Forelimb muscle (tissue), 1 donor: ENCODE results near the gene C5. TPM values are rescaled to one million over a fixed set of nuclear protein-coding genes. Genes with fewer than 3 reads are reported as not detected.

ENCODE experiments used
- DNase-seq: peaks from one replicate; pipeline ENCODE4 v3.0.0-alpha.2; 2013; ENCODE audit warnings: low read depth
- polyA plus RNA-seq: library from polyadenylated mRNA; unstranded; fragments of 120-200 nt; gene quantifications from one replicate; pipeline ENCODE4 v1.2.1, GENCODE V29; 2013; ENCODE audit not compliant: insufficient read length

The C5 gene
- polyA plus RNA-seq, 1 donor = 6.8 TPM

DNA sequence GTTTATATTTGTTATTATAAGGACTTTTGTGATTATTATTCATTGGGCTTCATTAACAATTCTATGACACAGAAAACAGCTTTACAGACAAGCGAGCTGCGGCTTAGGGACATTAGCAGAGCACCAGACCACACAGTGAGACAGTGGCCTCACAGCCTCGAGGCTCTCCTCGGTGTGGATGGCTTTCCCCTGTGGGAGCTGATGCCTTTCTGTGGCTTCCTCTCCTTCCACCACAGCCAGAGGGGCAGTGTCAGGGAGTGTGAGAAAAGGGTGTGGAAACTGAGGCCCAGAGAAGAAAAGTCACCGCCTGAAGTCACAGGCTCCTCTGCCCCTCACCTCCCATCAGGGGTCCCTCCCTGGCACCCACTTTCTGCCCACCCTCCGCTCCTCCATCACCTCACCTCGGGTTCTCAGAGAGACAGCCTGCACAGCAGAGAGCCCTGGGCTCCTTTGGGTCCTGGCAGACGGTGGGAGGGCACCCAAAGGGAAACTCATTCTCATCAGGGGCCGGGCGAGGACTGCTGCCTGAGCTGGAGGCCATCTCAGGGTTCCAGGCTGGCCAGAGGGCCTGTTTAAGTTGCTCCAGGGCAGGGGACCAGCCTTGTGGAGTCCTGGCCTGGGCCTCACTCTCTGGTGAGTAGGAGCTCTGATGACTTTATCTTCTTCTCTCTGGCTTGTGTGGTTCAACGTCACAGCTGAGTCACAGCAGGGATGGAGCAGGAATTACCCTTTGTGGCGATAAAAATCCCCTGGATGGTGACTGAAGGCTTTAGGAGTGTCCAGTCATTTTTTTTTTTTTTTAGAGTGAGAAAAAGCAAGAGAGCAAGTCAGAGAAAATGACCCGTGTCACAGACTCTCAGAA lies 124.3 kb downstream of the C5 start:
- DNase-seq = no peak

DNA sequence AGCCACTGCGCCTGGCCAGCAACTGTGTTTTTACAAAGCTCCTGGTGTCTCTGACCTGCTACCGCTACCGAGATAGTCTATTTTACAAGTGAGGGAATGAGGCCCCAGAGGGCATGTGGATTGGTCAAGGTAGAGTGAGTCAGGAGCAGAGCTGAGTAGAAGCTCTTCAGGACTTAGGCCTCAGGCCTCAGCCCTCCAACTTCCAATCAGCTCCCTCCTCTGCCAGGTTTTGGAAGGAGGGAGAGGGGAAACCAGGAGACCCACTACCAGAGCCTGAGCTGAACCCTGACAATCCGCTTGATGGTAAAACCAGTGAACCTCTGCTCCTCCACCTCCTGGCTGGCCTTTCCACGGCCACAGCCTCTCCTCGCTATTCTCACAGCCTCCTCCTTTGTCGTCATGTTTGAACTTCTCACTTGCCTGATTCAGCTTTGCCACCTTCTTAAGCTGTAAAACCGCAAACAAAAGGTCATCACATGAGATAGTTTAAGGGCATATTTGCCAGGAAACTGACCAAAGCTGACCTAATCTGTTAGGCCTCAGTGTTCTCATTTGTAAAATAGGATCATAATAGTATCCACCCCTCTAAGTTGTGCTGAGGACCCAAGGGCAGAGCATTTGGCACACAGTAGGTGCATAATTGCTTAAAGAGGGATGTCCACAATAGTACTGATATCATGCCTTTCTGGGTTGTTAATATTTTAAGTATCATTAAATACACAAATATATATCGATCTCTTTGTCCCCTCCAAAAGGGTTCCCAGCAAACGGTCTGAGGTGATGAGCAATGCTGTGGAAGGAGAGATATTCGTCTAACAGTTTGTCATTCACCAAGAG lies 125.2 kb downstream of the C5 start:
- no peak for DNase-seq

DNA sequence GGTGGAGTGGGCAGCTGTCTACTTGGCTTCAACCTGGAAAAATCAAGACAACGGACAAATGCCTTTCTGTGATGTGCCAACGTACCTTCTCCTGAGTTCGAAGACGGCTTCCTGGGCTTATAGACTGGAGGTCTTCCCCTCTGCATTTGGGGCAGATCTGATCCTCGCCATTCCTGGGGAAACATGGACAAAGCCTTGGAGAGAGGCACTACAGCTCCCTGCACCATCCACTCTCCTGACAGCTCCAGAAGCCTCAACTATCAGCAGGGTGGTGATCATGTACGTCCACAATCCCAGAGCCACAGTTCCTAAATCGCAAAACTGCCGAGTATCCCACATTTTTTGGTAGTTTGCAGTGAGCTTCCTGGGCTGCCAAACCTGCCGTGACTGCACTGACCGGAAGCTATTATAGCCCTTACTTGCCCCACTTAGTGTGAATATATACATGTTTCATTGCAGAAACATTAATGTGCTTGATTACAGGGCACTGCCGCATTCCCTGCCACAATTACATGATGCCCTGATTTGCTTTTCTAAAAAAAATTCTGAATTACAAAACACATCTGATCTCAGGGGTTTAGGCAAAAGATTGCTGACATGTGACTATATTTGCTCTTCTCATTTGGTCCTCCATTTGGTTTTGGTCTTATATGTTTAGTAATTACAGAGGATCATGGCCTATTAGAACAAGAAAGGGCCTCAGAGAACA lies 126.3 kb downstream of the C5 start:
- no peak for DNase-seq

- DNase-seq = no peak
Observed at GRCh38 chr9:120922404-120923195, 127.5 kb downstream of the C5 start.

DNA sequence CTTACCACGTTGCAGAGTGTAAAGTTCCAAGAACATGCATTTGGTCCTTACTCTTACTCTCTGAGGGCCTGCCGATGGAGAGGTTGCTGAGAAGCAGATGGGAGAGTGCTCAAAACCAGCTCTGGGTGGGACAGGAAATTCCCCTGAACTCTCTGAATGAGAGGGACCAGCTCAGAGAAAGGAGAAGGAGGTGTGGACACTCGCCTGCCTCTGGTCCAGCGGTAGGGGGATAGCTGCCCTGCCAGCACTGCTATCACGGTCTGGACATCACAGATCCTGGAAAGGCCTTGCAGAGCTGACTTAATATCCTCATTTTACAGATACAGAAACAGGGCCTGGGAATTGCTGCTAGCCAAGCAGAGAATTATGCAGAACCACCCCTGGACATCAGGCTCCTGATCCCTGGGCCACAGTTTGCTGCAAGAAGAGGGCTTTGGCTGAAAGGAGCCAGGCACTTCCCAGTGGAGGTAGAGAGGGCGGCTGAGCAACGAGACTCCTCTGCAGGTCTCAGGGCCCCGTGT lies 128.4 kb downstream of the C5 start:
- DNase-seq = no peak

DNA sequence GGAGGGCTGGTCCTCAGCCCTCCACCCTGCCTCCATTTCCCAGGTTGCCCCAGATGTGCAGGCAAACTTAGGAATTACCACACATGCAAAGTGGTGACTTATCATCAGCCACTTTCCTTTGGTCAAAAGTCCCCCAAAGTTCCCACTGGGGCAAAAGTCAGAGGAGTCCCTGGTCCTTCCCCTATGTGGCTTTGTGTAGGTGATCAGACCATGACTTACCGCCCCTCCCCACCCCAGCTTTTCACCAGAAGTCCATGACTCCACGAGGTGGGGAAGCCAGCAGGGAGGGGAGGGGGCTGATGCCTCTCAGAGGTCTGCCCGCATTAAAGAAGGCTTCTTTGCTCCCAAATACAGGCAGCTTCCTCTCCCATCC lies 129.3 kb downstream of the C5 start:
- DNase-seq = no peak

- no peak for DNase-seq
Observed at GRCh38 chr9:120919843-120920805, 130.0 kb downstream of the C5 start.

DNA sequence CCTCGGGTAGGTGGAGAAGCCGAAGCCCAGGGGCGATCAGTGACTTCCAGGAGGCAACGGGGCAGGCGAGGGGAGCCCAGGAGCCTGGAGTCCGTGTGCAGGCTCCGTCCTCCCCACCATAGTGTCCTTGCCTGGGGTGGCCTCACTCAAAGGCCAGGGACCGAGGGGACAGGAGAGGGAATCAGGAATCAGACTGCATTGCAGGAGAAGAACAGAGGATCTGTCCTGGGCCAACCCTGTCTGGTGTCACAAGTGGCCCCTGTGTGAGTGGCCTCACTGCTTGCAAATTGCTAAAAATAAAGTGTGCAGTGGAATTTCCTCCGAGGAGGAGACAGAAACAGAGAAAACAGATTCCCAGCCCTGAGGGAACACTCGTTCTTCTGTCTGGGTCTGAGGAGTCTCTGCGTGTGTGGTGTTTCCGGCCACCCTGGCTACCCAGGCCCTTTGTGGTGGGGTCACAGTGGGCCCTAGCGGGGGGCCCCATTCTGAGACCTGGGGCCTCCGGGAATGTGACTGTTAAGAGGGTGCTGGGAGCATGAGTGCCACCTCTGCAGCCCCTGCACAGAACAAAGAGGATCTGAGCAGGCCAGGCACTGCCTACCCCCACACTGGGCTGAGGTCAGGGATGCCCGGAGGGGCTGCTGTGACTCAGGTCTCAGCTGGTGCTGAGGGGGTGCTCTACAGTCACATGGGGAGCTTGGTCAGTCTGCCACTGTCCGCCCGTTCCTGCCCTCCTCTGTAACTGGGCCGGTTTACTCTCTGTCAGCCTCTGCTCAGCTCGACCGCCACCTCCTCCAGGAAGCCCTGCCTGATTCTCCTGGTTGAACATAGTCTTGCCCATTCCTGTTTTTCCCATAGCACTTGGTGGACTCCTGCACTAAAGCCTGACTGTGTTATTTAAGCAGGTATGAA lies 130.9 kb downstream of the C5 start:
- no peak for DNase-seq

- DNase-seq = no peak
Observed at GRCh38 chr9:120917929-120918762, 131.9 kb downstream of the C5 start.

DNA sequence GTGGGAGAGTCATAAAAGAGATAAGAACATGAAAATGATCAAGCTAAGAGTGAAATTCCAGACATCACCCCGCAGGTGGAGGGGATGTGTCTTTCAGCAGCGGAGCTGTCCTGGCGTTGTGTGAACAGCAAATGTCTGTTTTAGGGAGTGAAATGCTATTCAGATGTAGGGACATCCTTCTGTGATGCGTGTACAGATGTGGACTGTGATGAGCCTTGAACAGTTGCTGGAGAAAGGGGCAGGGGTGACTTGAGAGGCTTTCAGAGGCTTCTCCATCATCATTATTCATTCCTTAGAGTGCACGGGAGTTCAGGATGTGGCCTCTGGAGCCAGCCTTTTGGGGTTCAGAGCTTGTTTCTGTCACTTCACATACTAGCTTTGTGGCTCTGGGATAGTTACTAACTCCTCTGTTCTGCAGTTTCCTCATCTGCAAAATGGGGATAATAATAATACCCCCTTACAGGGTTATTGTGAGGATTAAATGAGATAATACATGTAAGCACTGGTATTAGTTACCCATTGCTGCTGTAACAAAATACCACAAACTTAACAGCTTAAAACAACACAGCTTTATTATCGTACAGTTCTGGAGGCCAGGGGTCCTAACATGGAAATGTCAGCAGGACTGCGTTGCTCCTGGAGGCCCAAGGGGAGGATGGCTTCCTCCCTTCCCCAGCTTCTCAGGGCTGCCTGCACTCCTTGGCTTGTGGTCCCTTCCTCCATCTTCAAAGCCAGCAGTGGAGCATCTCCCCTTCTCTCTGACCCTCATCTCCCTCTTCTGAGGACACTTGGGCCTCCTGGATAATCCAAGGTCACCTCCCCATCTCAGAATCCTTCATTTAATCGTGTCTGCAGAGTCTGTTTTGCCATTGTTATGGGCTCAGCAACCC lies 132.8 kb downstream of the C5 start:
- DNase-seq = no peak

GRCh38 chr9:120916588-120916987 lies 133.5 kb downstream of the C5 start:
- DNase-seq = no peak

DNA sequence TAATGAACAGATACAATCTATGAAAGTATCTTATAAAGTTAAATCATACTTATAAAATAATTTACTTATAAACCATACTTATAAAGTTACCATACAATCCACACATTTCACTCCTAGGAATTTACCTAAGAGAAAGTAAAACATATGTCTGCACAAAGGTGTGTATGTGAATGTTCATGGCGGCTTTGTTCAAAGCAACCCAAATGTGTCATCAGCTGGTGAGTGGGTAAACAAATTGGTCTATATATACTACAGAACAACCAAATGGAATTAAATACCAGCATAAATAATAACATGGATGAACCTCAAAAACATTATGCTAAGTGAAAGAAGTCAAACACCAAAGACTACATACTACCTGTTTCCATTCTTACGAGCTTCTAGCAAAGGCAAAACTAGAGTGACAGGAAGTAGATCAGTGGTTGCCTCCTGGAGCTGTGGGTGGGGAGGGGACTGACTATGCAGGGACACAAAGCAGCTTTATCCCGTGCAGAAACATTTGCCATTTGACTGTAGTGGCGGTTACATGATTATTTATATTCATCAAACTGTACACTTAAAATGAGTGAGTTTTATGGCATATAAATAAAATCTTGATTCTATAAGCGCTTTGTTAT lies 134.1 kb downstream of the C5 start:
- no peak for DNase-seq

DNA sequence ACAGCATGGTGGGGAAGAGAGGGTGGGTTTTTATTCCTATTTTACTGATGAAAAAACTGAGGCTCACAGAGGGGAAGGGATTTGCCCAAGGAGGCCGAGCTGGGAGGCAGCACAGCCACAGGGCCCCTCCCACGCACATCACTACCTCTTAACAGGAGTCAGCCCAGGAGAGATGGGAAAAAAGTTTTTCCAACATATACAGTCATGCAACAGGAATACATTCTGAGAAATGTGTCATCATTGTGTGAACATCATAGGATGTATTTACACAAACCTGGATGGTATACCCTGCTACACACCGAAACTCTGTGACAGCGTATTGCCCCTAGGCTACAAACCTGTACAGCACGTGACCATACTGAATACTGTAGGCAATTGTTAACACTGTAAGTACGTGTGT lies 135.1 kb downstream of the C5 start:
- DNase-seq = no peak

DNA sequence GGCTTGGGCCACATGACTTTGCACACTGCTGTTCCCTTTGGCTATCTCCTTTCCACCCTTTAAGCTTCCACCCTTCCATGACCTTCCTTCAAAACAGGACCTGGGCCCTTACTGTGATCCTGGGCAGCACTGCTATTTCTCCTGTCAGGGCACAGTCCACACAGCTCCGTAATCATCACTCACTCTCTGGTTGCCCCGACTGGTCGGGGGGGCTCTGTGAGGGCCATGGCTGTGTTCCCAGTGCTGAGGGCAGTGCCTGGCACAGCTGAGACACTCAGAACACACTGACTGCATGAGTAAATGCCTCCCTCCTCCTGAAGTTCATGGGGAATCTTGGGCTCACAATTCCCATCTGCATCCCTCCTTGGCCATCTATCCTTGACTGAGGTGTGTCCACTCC lies 135.7 kb downstream of the C5 start:
- no peak for DNase-seq

DNA sequence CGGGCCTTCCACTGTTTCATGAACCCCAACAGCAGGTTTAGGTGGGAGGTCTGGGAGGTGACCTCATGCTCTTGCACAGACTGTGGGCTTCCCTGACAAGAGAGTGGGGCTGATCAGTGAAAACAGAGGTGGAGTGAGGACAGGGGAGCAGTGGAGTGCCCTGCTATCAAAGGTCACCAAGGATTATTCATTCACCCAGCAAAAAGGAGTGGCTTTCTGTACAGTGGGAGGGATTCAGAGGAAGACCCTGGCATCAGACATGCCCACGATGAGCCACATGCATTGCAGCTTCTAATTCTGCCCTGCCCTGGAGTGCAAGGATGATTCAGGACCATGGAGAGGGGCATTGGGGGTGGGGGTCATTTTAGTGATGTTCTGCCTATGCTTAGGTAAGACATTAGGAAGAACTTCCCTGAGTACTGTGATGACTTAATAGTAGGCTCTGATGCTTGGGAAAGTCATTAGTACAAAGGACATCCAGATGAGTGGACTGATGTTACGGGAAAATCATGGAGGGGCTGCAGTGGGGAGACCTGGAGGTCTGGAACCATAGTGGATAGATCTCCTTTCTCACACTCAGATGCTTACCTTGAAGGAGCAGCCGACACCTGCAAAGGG lies 136.3 kb downstream of the C5 start:
- no peak for DNase-seq

DNA sequence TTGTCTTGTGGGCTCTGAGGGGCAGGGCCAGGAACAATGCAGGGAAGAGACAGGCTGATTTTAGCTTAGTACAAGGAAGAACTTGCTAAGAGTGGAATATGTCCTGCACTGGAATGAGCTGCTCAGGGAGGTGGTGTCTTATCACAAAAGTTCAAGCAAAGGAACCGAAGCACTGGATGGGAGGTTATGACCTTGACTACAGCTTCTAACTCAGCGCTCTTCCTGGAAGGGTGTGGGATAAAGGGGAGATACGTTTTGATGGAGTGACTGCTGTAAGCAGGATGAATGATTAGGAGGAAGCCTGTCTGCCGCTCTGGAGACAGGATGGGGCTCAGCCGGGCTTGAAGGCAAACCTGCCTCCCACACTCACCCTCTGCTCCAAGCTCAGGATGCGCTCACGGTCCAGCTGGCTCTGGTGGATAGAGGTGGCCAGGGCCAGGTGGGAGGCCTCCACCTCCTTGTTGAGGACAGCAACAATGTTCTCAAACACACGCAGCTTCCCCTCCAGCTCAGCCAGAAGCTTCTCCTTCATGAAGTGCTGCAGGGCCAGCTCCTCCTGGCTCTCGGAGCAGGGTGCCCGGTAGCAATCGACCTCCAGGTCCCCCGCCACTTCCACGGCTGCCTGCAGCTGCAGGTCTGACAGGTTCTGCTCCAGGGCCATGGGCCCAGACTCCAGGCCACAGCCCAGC lies 137.0 kb downstream of the C5 start:
- no peak for DNase-seq
